GM18511 (cell line): Measurements from ENCODE around the gene SPPL3.
A peak's percentile ranks its signal among the peaks of the same experiment; 100 is the strongest.

ENCODE experiments used
- ATAC-seq: cut with Tn5 transposase; IDR thresholded peaks from one replicate; pipeline ENCODE4 v1.9.1; 2021; ENCODE audit warnings: mild to moderate bottlenecking, moderate library complexity; ENCODE audit not compliant: unreplicated experiment

The SPPL3 gene

GRCh38 chr12:120725659-120726509, 178.3 kb downstream of the SPPL3 start, which contains the start of gene ACADS:
ACADS (plus strand) TSS chr12:120725826; CDS start chr12:120725886, 60 bp downstream.
- ATAC-seq, result peak; percentile 95

- no peak for ATAC-seq
Observed at GRCh38 chr12:120725151-120725658, 179.0 kb downstream of the SPPL3 start.

GRCh38 chr12:120724720-120725119, 179.4 kb downstream of the SPPL3 start:
- ATAC-seq, result no peak

GRCh38 chr12:120722784-120723183, 181.4 kb downstream of the SPPL3 start:
- no peak for ATAC-seq

GRCh38 chr12:120721866-120722265, 182.3 kb downstream of the SPPL3 start:
- ATAC-seq, result no peak

DNA sequence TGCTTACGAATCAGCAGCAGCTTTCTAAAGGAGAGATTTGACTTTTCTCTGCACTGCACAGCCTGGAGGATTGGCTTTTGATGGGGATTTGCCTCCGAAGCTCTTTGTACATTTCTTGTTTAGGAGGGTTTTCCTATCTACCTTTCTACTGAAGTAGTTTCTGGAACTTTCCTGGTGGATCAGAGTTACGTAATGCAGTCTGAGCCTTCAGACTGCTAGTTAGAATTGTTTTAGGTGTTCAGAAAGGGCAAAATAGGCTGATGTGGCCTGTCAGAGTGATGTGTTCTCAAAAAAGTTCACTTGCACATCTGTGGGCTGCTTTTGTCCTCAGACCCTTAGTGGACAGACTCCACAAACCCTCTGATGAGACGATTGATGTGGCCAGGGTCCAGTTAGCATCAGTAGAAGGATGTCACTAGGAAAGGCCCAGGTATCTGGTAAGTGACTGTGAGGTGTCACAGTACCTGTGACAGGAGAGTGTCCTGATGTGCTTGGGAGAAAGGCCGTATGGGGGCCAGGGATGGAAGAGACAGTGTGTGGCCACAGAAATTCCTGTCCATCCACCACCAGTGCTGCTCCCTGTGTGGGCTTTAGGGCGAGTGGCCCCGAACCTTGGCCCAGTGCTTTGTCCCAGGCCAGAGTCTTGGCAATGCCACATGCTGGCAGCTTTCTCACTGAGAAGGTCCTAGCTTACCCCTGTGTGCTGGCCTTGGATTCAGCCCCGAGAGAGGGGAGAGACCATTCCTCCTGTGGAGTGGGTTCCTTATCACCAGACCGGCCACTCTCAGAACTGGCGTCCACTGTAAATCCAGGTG, 183.0 kb downstream of the SPPL3 start:
- no peak for ATAC-seq

- no peak for ATAC-seq
Observed at GRCh38 chr12:120720234-120720986, 183.7 kb downstream of the SPPL3 start.

DNA sequence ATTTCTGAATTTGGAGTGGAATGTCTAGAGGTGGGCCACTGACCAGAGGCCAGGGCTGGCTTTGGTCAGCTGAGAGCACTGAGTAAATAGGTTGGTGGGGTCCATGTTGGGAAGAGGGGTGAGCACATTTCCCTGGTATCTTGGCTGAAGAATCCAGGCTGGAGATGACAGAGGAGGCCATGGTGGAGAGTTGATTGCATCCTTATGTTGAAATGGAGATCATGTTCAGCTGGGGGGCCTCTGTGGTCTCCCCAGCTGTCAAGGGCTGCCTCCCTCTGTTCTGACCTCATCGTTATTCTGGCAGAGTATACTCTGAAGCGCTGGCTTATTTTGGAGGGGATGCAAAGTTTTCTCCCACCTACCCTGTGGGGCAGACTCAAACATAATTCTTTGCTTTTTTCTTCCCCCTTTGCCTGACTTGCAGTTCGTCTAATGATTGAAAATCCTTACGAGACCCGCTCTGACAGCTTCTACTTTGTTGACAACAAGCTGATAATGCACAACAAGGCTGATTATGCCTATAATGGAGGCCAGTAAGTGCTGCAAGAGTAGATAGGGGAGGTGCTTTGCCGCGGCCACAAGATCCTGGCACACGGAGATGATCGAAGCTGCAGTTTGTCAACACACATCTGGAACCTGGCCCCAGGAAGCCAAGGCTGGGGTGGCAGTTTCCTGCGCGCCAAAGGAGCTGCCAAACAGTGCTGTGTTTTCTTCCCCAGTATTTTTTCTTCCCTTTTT, 184.5 kb downstream of the SPPL3 start:
- ATAC-seq, result no peak

DNA sequence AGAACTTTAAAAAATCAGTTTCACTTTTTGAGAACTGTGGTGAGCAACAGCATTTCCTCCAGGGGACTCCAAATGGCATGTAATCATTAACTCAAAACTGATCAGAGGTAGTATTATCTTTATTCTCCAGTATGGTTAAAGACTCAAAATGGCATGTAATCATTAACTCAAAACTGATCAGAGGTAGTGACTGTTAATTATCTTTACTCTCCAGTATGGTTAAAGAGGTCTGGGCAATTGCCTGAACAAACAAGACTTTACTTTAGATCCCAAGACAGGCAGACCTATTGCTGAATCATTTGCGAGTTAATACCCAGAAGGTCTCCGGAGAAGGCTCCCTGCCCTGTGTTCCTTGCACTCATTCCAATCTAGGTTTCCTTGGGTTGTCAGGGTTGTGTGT, 185.1 kb downstream of the SPPL3 start:
- peak; percentile 59 for ATAC-seq

DNA sequence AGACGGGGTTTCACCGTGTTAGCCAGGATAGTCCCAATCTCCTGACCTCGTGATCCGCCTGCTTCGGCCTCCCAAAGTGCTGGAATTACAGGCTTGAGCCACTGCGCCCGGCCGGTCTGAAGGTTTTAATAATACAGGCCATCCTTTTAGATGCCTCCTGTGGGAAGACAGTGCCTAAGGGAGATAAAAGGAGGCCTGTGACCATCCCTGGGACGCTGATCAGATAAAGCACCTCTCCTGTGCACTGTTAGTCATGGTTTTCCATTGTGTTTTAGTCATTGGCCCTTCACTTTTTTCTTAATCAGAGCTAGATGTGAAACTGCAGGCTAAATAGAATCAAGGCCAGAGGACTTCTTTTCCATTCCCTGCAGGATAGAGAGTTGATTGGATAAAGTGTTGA, 186.1 kb downstream of the SPPL3 start:
- no peak for ATAC-seq

- no peak for ATAC-seq
Observed at GRCh38 chr12:120713861-120714482, 190.2 kb downstream of the SPPL3 start.

GRCh38 chr12:120712610-120713009, 191.5 kb downstream of the SPPL3 start:
- no peak for ATAC-seq
